Stimulated activated CD4-positive, alpha-beta T cell treated with anti-CD3 and anti-CD28 coated beads, Interleukin-1b, Interleukin-23, amount 100 ng/mL, for 4 hours (primary cell): Measurements from ENCODE around the gene SLC23A3.

ENCODE experiments used
- DNase-seq, 2 donors: peaks; one replicate each; pipeline ENCODE4 v3.0.0-alpha.2; 2020; ENCODE audit warnings: low read depth in 2 of 2

Gene SLC23A3

GRCh38 chr2:219142329-219142728 is 27.5 kb downstream of the SLC23A3 start:
- DNase-seq: no peak

DNA sequence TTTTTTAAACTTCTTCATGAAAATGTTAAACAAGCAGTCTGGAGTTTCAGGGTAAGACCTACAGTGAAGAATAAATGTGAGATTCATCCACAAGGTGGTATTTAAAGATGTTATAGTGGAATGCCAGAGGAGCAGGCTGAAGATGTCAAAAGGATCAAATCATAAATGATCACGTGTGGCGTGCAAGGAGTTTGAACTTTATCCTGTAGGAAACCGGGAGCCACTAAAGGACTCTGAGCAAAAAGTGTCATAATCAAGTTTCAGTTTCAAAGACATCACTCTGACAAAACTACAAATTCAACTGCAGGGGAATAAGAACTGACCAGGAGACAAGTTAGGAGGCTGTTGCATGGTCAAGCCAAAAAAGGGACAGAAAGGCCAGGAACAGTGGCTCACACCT is 29.1 kb downstream of the SLC23A3 start:
- DNase-seq: no peak

DNA sequence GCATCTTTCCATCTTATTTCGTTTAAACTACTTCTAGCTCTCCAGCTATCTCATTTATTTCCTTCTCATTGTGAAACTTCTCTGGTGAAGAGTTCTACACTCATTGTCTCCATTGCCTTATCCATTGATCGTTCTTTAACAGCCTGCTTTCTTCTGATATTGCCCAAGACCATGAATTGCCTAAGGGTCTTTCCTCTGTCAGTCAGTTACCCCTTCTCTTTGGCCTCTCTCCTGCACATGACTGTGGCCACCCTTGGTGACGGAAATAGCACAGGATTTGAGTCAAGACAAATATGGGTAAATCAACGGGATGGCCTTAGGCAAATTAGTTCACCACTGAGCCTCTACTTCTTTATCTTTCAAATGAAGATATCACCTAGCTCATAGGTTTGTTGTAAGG is 35.9 kb downstream of the SLC23A3 start:
- DNase-seq: no peak

GRCh38 chr2:219131744-219132143 is 38.1 kb downstream of the SLC23A3 start:
- no peak for DNase-seq

DNA sequence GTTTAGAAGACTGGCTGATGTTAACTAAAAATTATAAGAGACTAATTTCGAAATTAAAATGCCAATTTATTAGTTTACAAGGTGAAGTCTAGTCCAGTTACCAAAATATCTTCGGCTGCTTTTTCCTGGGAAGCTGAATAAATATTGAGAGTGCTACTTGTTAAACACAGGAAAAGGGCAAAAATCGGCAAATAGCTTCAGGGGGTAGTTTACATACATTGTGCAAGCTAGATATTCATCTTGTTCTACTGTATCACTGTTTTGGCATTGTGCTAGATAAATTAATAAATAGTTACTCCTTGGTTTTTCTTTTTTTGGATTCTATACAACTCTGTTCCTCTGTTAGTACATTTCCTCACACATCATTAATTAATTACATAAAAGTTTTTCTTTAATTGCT is 38.5 kb downstream of the SLC23A3 start:
- no peak for DNase-seq

GRCh38 chr2:219129589-219129988 is 40.2 kb downstream of the SLC23A3 start:
- no peak for DNase-seq

- no peak for DNase-seq
Measured at GRCh38 chr2:219128396-219128795, 41.4 kb downstream of the SLC23A3 start.

GRCh38 chr2:219127037-219127635 is 42.7 kb downstream of the SLC23A3 start:
- no peak for DNase-seq

DNA sequence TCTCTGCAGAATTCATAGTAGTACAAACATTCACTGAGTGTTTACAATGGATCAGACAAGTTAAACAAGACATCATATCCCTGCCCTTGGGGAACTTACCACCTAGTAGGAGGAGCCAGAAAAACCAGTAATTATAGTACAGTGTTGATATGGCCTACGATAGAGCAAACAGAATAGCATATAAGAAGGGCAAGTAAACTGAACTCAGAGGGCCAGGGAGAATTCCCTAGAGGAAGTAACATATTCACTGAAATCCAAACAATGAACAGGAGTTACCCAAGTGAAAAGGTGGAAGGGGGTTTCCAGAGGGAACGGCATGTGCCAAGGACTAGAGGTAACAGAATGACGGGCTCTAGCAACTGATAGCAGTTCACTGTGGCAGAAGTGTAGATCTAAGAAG is 43.3 kb downstream of the SLC23A3 start:
- DNase-seq: no peak

- no peak for DNase-seq
Measured at GRCh38 chr2:219125886-219126270, 44.0 kb downstream of the SLC23A3 start.

- no peak for DNase-seq
Measured at GRCh38 chr2:219125225-219125885, 44.5 kb downstream of the SLC23A3 start.

DNA sequence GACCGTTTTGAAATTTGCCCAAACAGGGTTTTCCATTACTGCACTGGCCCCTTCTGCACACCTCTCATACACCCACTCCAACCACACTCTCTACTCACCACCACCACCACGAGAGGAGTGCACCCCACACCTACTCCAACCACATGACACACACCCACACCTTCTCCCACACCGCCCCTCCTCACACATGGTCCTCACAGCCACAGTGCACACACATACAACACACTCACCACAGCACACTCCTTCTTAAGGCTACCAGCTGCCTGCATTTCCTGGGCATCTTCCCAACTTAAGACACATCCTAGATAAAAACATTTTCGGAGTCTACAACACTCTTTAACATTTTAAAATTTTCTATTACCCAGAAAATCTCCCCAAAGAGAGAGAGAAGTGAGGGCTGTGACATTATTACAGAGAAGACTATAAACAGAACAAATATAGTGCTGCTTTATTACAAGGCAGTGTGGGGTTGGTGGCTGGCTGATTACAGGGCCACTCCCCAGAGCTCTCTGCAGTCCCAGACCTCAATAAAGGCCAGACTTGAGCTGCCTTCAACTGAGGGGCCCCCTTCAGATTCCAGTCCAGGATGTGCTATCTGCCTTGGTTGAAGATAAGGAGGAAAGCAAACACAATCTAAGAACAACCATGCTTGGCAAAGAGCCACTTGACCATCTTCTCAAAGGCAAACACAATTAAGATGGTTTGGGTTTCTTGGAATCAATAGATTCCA is 45.3 kb downstream of the SLC23A3 start:
- no peak for DNase-seq

- DNase-seq: no peak
Measured at GRCh38 chr2:219123356-219124135, 46.3 kb downstream of the SLC23A3 start.

DNA sequence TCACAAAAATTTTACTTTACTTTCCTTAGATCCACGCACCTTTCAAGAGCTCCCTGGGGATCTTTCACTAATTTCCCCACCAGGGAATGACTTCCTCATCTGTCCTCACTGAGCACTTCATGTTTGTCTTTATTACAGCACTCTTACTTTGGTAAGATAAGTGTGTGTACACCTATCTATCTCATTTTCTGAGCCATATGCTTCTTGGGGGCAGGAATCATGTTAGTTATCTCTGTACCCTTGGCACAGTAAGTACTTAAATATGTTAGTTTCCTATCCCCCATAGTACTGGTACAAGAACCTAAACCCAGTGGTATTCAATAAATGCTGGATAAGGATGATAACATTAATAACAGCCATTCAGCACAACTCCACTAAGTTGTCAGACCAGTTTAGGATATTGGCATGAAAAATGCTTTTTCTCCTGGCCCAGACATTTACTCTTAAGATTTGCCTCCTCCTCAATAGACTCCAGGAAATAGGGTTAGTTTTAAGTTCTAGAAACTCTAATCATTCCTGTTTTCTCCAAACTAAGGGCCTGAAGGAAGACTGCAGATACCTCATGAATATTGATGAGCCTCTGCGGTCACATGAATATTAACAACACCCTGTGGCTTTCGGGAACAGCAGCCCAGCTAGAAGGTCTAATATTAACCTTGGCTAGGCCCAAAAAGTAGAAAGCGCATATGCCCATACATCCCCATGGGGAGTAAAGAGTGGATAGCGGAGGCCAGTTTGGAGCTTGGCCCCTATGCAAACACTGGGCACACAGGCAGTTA is 47.4 kb downstream of the SLC23A3 start:
- DNase-seq: no peak

DNA sequence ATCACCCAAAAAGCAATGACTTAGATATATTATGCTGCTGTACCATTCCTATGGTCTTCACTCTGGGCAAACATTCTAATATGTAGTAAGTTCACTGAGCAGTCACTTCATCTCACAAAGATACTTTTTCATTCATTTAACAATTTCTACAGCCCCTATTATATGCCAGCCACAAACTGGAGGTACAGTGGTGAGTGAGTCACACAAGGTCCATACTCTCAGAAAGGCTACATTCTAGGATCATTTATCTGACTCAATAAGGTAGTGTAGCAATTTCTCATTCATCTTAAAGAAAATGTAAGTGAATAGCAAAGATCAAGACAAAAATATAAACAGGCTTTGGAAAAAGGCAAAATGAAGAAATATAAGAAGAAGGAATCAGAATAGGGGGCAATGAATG is 49.7 kb downstream of the SLC23A3 start:
- no peak for DNase-seq

DNA sequence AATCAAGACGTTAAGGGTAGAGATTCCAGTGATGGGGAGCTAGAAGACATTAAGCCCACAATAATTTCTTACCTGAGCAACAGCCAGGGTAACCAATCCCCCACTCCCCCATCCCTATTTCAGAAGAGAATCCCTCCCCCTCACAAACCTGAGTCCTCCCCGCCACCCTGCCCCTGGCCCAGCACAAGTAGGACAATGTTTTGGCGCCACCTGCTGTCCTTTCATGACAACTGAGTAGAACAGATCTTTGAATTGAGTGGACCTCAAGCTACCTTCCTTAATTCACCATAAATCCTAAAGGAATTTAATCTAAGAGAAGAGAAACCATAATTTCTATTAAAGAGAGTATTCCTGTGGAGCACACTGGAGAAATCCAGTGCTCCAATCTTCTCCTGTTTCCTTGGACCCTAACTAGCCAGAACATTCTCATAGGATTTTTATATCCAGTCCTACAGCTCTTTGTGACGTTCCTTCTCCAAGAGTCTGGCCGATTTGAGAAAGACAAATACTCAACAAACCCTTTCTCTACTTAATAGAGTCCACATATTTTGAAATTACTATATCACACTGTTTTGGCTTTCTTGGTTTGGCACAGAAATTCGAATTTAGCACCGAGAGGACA is 50.3 kb downstream of the SLC23A3 start:
- peak; percentile 48 to 51 for DNase-seq

DNA sequence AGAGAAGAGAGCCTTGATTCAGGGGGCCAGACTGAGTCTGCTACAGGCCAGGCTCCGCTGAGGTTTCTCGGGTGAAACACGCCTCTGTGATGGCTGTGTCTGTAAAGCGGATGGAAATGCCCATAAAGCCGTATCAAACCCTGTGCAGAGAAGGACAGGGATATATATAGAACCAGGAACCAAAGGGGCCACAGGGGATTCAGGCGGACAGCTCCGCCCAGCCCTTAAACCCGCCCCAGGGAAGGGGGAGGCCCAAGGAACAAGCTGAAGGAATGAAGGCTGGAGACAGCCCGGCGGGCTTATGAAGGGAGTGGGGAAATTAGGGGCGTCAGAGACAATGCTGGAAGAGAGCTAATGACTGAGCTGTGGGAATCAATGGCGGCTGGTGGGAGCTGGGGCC is 51.3 kb downstream of the SLC23A3 start:
- no peak for DNase-seq

DNA sequence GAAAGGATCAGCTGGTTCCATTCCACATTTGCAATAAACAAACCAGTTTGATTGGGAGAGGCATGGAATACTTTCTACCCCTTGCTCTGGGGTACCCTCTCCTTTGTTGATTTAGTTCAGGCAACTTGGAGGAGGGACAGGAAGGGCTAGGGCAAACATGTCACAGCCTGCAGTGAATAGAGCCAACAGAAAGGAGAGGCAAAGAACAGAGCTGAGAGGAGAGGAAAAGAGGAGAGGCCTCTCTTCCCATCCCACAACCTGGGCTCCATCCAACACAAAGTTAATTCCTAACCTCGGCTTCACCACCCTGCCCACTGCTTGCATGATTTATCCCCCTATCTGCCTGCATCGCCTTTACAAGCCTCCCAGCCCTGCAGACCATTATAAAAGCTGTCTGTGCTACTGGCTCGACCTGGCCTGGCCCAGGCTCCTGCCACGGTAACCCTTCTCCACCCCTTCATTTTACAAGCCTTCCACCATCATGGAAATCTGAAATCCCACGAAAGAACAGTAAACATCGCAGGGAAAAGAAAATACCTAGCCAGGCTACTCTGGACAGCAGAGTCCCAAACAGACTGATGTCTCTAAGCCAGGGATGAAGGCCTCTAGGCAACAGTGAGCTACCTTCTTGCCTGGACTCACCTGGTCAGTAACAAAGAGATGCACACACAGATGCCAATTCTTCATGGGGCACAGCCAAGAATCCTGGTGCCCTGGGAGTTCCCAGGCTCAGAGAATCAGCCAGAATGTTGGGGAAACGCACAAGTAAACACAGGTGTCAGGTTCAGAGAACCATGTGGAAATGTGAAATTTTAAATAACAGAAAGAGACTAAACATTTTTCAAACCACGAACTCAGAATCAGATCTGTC is 52.8 kb downstream of the SLC23A3 start:
- no peak for DNase-seq

DNA sequence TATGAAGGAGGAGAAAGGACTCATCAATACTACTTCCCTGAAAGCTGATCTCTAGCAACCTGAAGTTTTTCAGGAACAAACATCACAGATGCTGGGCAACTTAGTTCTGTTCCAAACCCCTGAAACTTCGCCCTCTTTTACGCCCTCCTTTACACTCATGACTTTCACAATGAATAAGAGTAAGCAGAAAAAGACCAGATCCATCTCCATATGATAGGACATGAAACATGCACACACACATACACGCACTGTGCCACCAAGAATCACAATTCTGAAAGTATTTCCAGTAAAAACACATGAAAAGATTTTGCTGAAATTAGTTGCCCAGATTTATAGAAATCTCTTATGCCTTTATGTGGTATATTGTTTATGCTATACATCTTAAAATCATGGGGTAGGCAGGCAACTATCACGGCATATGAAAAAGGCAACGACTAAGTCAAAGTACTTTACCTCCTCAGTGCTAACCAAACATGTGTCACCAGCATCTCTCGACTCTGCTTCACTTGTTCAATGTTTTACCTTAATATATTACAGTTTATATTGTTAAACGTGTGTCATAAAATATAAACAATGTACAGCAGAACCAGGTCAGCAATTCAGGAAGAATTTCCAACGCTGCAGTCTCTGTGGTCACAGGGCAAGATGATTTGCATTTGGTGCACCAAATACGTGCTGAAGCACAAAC is 57.0 kb downstream of the SLC23A3 start:
- DNase-seq: no peak

DNA sequence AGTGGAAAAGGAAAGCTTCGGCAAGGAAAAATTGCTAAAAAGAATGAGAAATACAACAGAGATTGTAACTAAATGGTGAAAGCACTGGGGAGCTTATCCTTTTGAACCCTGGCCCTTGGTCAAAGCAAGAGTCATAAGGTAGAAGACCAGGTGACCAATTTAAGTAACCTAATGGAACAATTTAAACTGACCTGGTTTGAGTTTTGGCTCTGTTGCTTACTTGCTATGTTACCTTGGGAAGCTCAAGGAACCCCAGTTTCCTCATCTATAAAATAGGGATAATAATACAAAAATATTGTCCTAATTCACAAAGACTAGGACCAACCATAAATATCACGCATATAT is 57.8 kb downstream of the SLC23A3 start:
- no peak for DNase-seq
